GM23248 (cell line): ENCODE measurements around the gene PSD.

Source experiments
- EZH2 ChIP-seq: fragments of 200-600 bp; sonication (generic); IDR thresholded peaks from 2 replicates; pipeline ENCODE4 v1.6.1; 2018; ENCODE audit warnings: antibody characterized with exemption, mild to moderate bottlenecking; ENCODE audit not compliant: insufficient read depth, poor library complexity, severe bottlenecking
- EZH2phosphoT487 ChIP-seq: fragments of 200-600 bp; sonication (generic); IDR thresholded peaks from 2 replicates; pipeline ENCODE4 v1.6.1; 2018; ENCODE audit warnings: antibody characterized with exemption, moderate library complexity, mild to moderate bottlenecking, low read depth; ENCODE audit not compliant: insufficient read depth

GRCh38 chr10:102399217-102400021 is 19.2 kb downstream of the PSD start:
- TF ChIP-seq EZH2: no peak
- no peak for TF ChIP-seq EZH2phosphoT487
